Osteoblast (primary cell): ENCODE measurements around the gene LRFN5. TPM values are rescaled to one million over a fixed set of nuclear protein-coding genes. Genes with fewer than 3 reads are reported as not detected.

ENCODE experiments used
- DNase-seq: peaks from one replicate; pipeline ENCODE4 v3.0.0; 2011; ENCODE audit warnings: low spot score, mixed read lengths; ENCODE audit not compliant: insufficient read length; ENCODE audit errors: missing footprints
- H2AFZ ChIP-seq: 2 replicates; pipeline ENCODE4 v1.6.0; 2011; ENCODE audit warnings: mild to moderate bottlenecking, low read length
- H3K27ac ChIP-seq: 2 replicates; pipeline ENCODE4 v1.5.1; 2011; ENCODE audit warnings: mild to moderate bottlenecking, low read depth, low read length, moderate library complexity
- H3K27me3 ChIP-seq: 2 replicates; pipeline ENCODE4 v1.6.0; 2012; ENCODE audit warnings: mild to moderate bottlenecking, control low read depth, inconsistent platforms, low read length, moderate library complexity; ENCODE audit not compliant: insufficient read depth
- H3K36me3 ChIP-seq: 2 replicates; pipeline ENCODE4 v1.5.1; 2011; ENCODE audit warnings: mild to moderate bottlenecking, low read length, control low read depth, moderate library complexity; ENCODE audit not compliant: insufficient read depth
- H3K4me1 ChIP-seq: 2 replicates; pipeline ENCODE4 v1.5.1; 2011; ENCODE audit warnings: mild to moderate bottlenecking, low read length, control low read depth, moderate library complexity; ENCODE audit not compliant: insufficient read depth
- H3K4me2 ChIP-seq: 2 replicates; pipeline ENCODE4 v1.6.0; 2011; ENCODE audit warnings: mild to moderate bottlenecking, low read length; ENCODE audit not compliant: insufficient read depth
- H3K4me3 ChIP-seq: fragments of 200-600 bp; sonication (generic); 3 replicates; pipeline ENCODE4 v1.5.1; 2012; ENCODE audit warnings: mild to moderate bottlenecking, low read length, inconsistent platforms; ENCODE audit not compliant: insufficient read depth
- H3K79me2 ChIP-seq: 2 replicates; pipeline ENCODE4 v1.6.0; 2012; ENCODE audit warnings: mild to moderate bottlenecking, low read length, control low read depth, inconsistent platforms; ENCODE audit not compliant: insufficient read depth
- H3K9me3 ChIP-seq: 2 replicates; pipeline ENCODE4 v1.5.1; 2011; ENCODE audit warnings: low read depth, low read length, control low read depth
- H4K20me1 ChIP-seq: 2 replicates; pipeline ENCODE4 v1.6.0; 2012; ENCODE audit warnings: mild to moderate bottlenecking, low read length, control low read depth; ENCODE audit not compliant: insufficient read depth
- CTCF ChIP-seq: IDR thresholded peaks from 2 replicates; pipeline ENCODE4 v1.5.1; 2011; ENCODE audit warnings: mild to moderate bottlenecking, low read depth, low read length, moderate library complexity; ENCODE audit errors: extremely low read depth
- total RNA-seq: library from RNA; depleted of rRNA; stranded (reverse); fragments of >200 nt; gene quantifications from 2 replicates; pipeline ENCODE4 v1.2.3, GENCODE V29; 2012

The LRFN5 gene
- total RNA-seq, 1 donor, result 0.36 TPM

- no peak for TF ChIP-seq CTCF
- Histone ChIP-seq H3K4me2 (no peak overlapping the region), H3K4me3 (no peak overlapping the region), H2AFZ (no peak overlapping the region), H3K36me3 (no peaks in the 10 kb centered on the region), H4K20me1 (no peaks in the 10 kb centered on the region), H3K4me1 (no peaks in the 10 kb centered on the region), H3K27ac (no peak overlapping the region), H3K9me3 (no peaks in the 10 kb centered on the region), H3K27me3 (no peaks in the 10 kb centered on the region), H3K79me2 (no peaks in the 10 kb centered on the region)
- DNase-seq, result no peak
These were observed 37.9 kb downstream of the LRFN5 start for GRCh38 chr14:41644606-41645005.

GRCh38 chr14:41650802-41651201 lies 44.1 kb downstream of the LRFN5 start:
- no peak overlapping the region for H3K4me3 ChIP-seq
- H2AFZ ChIP-seq, result no peak overlapping the region
- no peaks in the 10 kb centered on the region for H3K27me3 ChIP-seq
- H3K4me2 ChIP-seq, result no peak overlapping the region
- no peak for DNase-seq
- H3K9me3 ChIP-seq, result peaks cover 2% of the 10 kb centered on the region
- no peaks in the 10 kb centered on the region for H3K4me1 ChIP-seq
- TF ChIP-seq CTCF, result no peak
- no peaks in the 10 kb centered on the region for H3K36me3 ChIP-seq
- no peaks in the 10 kb centered on the region for H4K20me1 ChIP-seq
- H3K27ac ChIP-seq, result no peak overlapping the region
- H3K79me2 ChIP-seq, result no peaks in the 10 kb centered on the region

GRCh38 chr14:41654196-41654595 lies 47.5 kb downstream of the LRFN5 start:
- Histone ChIP-seq H3K79me2 (no peaks in the 10 kb centered on the region), H3K27me3 (no peaks in the 10 kb centered on the region)
- DNase-seq, result no peak

More at GRCh38 chr14:41654196-41654595, 47.5 kb downstream of the LRFN5 start:
- Histone ChIP-seq H3K4me2 (no peak overlapping the region), H3K4me3 (no peak overlapping the region), H3K36me3 (no peaks in the 10 kb centered on the region), H3K27ac (no peak overlapping the region), H2AFZ (no peak overlapping the region), H4K20me1 (no peaks in the 10 kb centered on the region), H3K4me1 (no peaks in the 10 kb centered on the region), H3K9me3 (peaks cover 2% of the 10 kb centered on the region)
- no peak for TF ChIP-seq CTCF
